Measurements from ENCODE around the gene UBE2D1. TPM values are rescaled to one million over a fixed set of nuclear protein-coding genes. Genes with fewer than 3 reads are reported as not detected.

The UBE2D1 gene
- total and polyA plus RNA-seq, 2 of the 13 experiments (the other 11 are each of a cell fraction or from before 2014, with no cell fraction given): 6.2 to 13.8 TPM

DNA sequence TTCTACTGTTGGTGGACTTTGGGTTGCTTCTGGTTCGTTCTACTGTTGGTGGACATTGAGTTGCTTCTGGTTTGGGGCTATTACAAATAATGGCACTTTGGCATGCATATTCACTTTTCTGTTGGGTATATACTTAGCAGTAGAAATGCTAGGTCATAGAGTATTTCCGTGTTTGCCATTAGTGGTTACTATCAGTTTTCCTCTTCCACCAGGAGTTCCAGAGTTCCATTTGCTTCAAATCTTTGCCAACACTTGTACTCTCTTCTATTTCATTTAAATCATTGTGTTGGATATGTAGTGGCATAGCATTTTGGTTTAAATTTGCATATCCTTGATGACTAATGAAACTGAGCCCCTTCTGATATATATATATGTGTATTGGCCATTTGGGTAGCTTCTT is 15.2 kb downstream of the UBE2D1 start:
- CTCF ChIA-PET (ENCODE audit: low intra/inter-chr PET ratio, low total read pairs): no interaction called here
- no peak overlapping the region for H3K4me3 ChIP-seq (replicated peaks in 1 of 3; ENCODE audit: insufficient read depth in 1 of 3, low read depth in 2 of 3, low read length in 3 of 3)
- TF ChIP-seq ZNF7 (CRISPR knock-in tag; IDR thresholded peaks at IDR 0.05) (peak; percentile 72; the same call in 1 of the 2 replicates), MED13 (CRISPR knock-in tag; IDR thresholded peaks at IDR 0.05) (no peak), ZC3H13 (CRISPR knock-in tag; IDR thresholded peaks at IDR 0.05) (no peak), PTBP1 (IDR thresholded peaks at IDR 0.05; ENCODE audit: low read depth, low read length, poor library complexity, severe bottlenecking) (no peak)
- TF ChIP-seq, protein P1, sequence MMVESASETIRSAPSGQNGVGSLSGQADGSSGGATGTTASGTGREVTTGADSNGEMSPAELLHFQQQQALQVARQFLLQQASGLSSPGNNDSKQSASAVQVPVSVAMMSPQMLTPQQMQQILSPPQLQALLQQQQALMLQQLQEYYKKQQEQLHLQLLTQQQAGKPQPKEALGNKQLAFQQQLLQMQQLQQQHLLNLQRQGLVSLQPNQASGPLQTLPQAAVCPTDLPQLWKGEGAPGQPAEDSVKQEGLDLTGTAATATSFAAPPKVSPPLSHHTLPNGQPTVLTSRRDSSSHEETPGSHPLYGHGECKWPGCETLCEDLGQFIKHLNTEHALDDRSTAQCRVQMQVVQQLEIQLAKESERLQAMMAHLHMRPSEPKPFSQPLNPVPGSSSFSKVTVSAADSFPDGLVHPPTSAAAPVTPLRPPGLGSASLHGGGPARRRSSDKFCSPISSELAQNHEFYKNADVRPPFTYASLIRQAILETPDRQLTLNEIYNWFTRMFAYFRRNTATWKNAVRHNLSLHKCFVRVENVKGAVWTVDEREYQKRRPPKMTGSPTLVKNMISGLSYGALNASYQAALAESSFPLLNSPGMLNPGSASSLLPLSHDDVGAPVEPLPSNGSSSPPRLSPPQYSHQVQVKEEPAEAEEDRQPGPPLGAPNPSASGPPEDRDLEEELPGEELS (CRISPR knock-in tag; IDR thresholded peaks at IDR 0.05): no peak
- H3K36me3 ChIP-seq (replicated peaks in 1 of 2; ENCODE audit: control insufficient read depth in 1 of 2, insufficient read depth in 2 of 2, low read length in 2 of 2): no peaks in the 10 kb centered on the region
- 79% methylated on average over 2 of the region's 2 CpGs for WGBS (ENCODE audit: low lambda C conversion rate)
- in situ Hi-C loops (cut with HindIII; ENCODE audit: extremely low pct_ligation_motif_present, low pct_unique_long_range_greater_than_20kb): no loop called here
- H3K4me1 ChIP-seq (ENCODE audit: insufficient read depth, low read length): peaks cover 35% of the 10 kb centered on the region
- no peak for ATAC-seq
- no TSS peak for BruUV-seq (replicated peaks)
- DNase-seq (ENCODE audit: low spot score): no peak
- H3K4me2 ChIP-seq (ENCODE audit: low read depth, low read length): no peak overlapping the region
- 0 out of 2 replicates have a peak, but pooled peaks cover 4% of the 10 kb centered on the region for H4K20me1 ChIP-seq (ENCODE audit: insufficient read depth, low read length)
- peak overlapping the region; percentile 11 for H3K27ac ChIP-seq (ENCODE audit: extremely low read length, insufficient read depth, low read length)
- peaks cover 19% of the 10 kb centered on the region for H3K79me2 ChIP-seq (ENCODE audit: insufficient read depth, low read length)
- H3K9ac ChIP-seq (ENCODE audit: insufficient read depth, low read depth, low read length): no peak overlapping the region
- no peaks in the 10 kb centered on the region for H3K27me3 ChIP-seq (ENCODE audit: control insufficient read depth in 1 of 2, insufficient read depth in 2 of 2, low read length in 2 of 2)
- no peak overlapping the region for H2AFZ ChIP-seq (ENCODE audit: low read length)
- intact Hi-C loops (cut with micrococcal nuclease; ENCODE audit: unreplicated experiment): no loop called here
- H3K9me3 ChIP-seq (ENCODE audit: low read length): no peaks in the 10 kb centered on the region
- FAIRE-seq: no peak
- POLR2A ChIA-PET: interaction anchor here (2.9 kb wide), 1 partner anchor 15 kb away, joined by 9 read pairs; the partner anchor contains the start of gene UBE2D1

DNA sequence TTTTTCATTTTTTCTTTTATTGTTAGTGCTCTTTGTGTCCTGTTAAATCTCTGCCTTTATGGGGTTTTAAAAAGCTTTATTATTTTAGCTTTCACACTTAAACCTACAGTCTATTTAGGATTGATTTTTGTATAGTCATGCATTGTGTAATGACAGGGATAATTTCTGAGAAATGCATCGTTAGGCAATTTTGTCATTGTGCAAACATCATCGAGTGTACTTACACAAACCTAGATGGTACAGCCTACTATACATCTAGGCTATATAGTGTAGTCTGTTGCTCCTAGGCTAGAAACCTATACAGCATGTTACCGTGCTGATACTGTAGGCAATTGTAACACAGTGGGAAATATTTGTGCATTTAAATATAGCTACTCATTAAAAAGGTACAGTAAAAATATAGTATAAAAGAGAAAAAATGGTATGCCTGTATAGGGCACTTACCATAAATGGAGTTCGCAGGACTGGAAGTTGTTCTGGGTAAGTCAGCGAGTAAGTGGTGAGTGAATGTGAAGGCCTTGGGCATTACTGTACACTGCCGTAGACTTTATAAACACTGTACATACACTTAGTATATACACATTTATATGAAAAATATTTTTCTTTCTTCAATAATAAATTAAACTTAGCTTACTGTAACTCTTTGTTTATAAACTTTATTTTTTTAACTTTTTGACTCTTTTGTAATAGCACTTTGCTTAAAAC is 16.0 kb downstream of the UBE2D1 start:
- in situ Hi-C loops (cut with HindIII; ENCODE audit: extremely low pct_ligation_motif_present, low pct_unique_long_range_greater_than_20kb) (no loop called here), intact Hi-C loops (cut with micrococcal nuclease; ENCODE audit: unreplicated experiment) (no loop called here)
- Histone ChIP-seq H3K27me3 (ENCODE audit: control insufficient read depth in 1 of 2, insufficient read depth in 2 of 2, low read length in 2 of 2) (no peaks in the 10 kb centered on the region), H2AFZ (ENCODE audit: low read length) (no peak overlapping the region), H3K79me2 (ENCODE audit: insufficient read depth, low read length) (peaks cover 21% of the 10 kb centered on the region), H3K9ac (ENCODE audit: insufficient read depth, low read depth, low read length) (no peak overlapping the region), H3K36me3 (replicated peaks in 1 of 2; ENCODE audit: control insufficient read depth in 1 of 2, insufficient read depth in 2 of 2, low read length in 2 of 2) (no peaks in the 10 kb centered on the region), H4K20me1 (ENCODE audit: insufficient read depth, low read length) (0 out of 2 replicates have a peak, but pooled peaks cover 4% of the 10 kb centered on the region), H3K4me3 (replicated peaks in 1 of 3; ENCODE audit: insufficient read depth in 1 of 3, low read depth in 2 of 3, low read length in 3 of 3) (no peak overlapping the region), H3K4me2 (ENCODE audit: low read depth, low read length) (peak overlapping the region; percentile 4; the same call in 1 of the 2 replicates), H3K27ac (ENCODE audit: extremely low read length, insufficient read depth, low read length) (peak overlapping the region; percentile 21), H3K9me3 (ENCODE audit: low read length) (no peaks in the 10 kb centered on the region), H3K4me1 (ENCODE audit: insufficient read depth, low read length) (peaks cover 35% of the 10 kb centered on the region)
- DNase-seq (ENCODE audit: low spot score) (peak; percentile 58), ATAC-seq (peak; percentile 56), FAIRE-seq (no peak)
- ChIA-PET CTCF (ENCODE audit: low intra/inter-chr PET ratio, low total read pairs) (no interaction called here), POLR2A (interaction anchor here (2.9 kb wide), 1 partner anchor 16 kb away, joined by 9 read pairs; the partner anchor contains the start of gene UBE2D1)
- WGBS (ENCODE audit: low lambda C conversion rate): 66% methylated on average over 6 of the region's 6 CpGs
- BruUV-seq (replicated peaks): no TSS peak
- TF ChIP-seq CREB1 (IDR thresholded peaks at IDR 0.05): no peak
- TF ChIP-seq CREB1 (CRISPR knock-in tag; IDR thresholded peaks at IDR 0.05): 0 out of 2 replicates have a peak, but pooled peaks have one; percentile 35
- TF ChIP-seq FOXA1 (IDR thresholded peaks at IDR 0.05): no peak
- TF ChIP-seq FOXA1 (CRISPR knock-in tag; IDR thresholded peaks at IDR 0.05): peak; percentile 45
- TF ChIP-seq, protein P2, sequence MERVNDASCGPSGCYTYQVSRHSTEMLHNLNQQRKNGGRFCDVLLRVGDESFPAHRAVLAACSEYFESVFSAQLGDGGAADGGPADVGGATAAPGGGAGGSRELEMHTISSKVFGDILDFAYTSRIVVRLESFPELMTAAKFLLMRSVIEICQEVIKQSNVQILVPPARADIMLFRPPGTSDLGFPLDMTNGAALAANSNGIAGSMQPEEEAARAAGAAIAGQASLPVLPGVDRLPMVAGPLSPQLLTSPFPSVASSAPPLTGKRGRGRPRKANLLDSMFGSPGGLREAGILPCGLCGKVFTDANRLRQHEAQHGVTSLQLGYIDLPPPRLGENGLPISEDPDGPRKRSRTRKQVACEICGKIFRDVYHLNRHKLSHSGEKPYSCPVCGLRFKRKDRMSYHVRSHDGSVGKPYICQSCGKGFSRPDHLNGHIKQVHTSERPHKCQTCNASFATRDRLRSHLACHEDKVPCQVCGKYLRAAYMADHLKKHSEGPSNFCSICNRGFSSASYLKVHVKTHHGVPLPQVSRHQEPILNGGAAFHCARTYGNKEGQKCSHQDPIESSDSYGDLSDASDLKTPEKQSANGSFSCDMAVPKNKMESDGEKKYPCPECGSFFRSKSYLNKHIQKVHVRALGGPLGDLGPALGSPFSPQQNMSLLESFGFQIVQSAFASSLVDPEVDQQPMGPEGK (CRISPR knock-in tag; IDR thresholded peaks at IDR 0.05): no peak
- TF ChIP-seq MTA3 (CRISPR knock-in tag; IDR thresholded peaks at IDR 0.05): no peak
- peak; percentile 59; the same call in 1 of the 2 replicates for TF ChIP-seq FOXA3 (CRISPR knock-in tag; IDR thresholded peaks at IDR 0.05)

Data from HepG2 (cell line).